ENCODE results near the gene TDRD12.

TDRD12 gene

GRCh38 chr19:32719611-32720059 is at the start of gene TDRD12:
TSS of gene TDRD12 (plus strand) at chr19:32719767. CDS start at chr19:32720073, 306 bp downstream.
- DNase-seq (ENCODE audit: low read depth) = no peak

GRCh38 chr19:32671883-32672593 is 47.5 kb upstream of the TDRD12 start:
- DNase-seq (ENCODE audit: low read depth) = peak; percentile 16

GRCh38 chr19:32672841-32673240 is 46.7 kb upstream of the TDRD12 start:
- no peak for DNase-seq (ENCODE audit: low read depth)

- DNase-seq (ENCODE audit: low read depth) = no peak
Observed at GRCh38 chr19:32673573-32673972, 46.0 kb upstream of the TDRD12 start.

GRCh38 chr19:32674153-32674930 is 45.2 kb upstream of the TDRD12 start:
- no peak for DNase-seq (ENCODE audit: low read depth)

- peak; percentile 97 for DNase-seq (ENCODE audit: low read depth)
Observed at GRCh38 chr19:32674931-32675719, 44.4 kb upstream of the TDRD12 start, which contains the start of gene ANKRD27. TSS of gene ANKRD27 (minus strand) at chr19:32675180. CDS start at chr19:32659015, 16,165 bp downstream.

GRCh38 chr19:32675720-32676185 is 43.8 kb upstream of the TDRD12 start, which contains the start of gene RGS9BP:
TSS of gene RGS9BP (plus strand) at chr19:32675848. CDS start at chr19:32676264, 416 bp downstream.
- DNase-seq (ENCODE audit: low read depth) = peak; percentile 72

GRCh38 chr19:32676186-32676894 is 43.2 kb upstream of the TDRD12 start:
- peak; percentile 22 for DNase-seq (ENCODE audit: low read depth)

GRCh38 chr19:32676895-32677359 is 42.6 kb upstream of the TDRD12 start:
- peak; percentile 25 for DNase-seq (ENCODE audit: low read depth)

GRCh38 chr19:32677657-32678056 is 41.9 kb upstream of the TDRD12 start:
- peak; percentile 97 for DNase-seq (ENCODE audit: low read depth)

GRCh38 chr19:32680986-32681385 is 38.6 kb upstream of the TDRD12 start:
- no peak for DNase-seq (ENCODE audit: low read depth)

GRCh38 chr19:32682317-32682716 is 37.2 kb upstream of the TDRD12 start:
- no peak for DNase-seq (ENCODE audit: low read depth)

GRCh38 chr19:32686847-32687475 is 32.6 kb upstream of the TDRD12 start:
- DNase-seq (ENCODE audit: low read depth) = no peak

GRCh38 chr19:32687681-32688080 is 31.9 kb upstream of the TDRD12 start:
- no peak for DNase-seq (ENCODE audit: low read depth)

- peak; percentile 16 for DNase-seq (ENCODE audit: low read depth)
Observed at GRCh38 chr19:32688311-32688710, 31.3 kb upstream of the TDRD12 start.

GRCh38 chr19:32691291-32691951 is 28.1 kb upstream of the TDRD12 start, which contains the start of gene NUDT19:
TSS of gene NUDT19 (plus strand) at chr19:32691821. CDS start at chr19:32691961, 140 bp downstream.
- DNase-seq (ENCODE audit: low read depth) = peak; percentile 79

GRCh38 chr19:32691952-32692726 is 27.4 kb upstream of the TDRD12 start:
- peak; percentile 84 for DNase-seq (ENCODE audit: low read depth)

GRCh38 chr19:32692727-32693061 is 26.9 kb upstream of the TDRD12 start:
- no peak for DNase-seq (ENCODE audit: low read depth)
